Measurements from ENCODE around the gene DCT. TPM values are rescaled to one million over a fixed set of nuclear protein-coding genes. Genes with fewer than 3 reads are reported as not detected.
"Not testable (repeated sequence)": the region's sequence is repeated elsewhere in the genome, so short reads cannot be mapped to it uniquely, and the experiment has no call there.

The DCT gene
- total RNA-seq, 1 experiment from 2014 or later, result not detected

DNA sequence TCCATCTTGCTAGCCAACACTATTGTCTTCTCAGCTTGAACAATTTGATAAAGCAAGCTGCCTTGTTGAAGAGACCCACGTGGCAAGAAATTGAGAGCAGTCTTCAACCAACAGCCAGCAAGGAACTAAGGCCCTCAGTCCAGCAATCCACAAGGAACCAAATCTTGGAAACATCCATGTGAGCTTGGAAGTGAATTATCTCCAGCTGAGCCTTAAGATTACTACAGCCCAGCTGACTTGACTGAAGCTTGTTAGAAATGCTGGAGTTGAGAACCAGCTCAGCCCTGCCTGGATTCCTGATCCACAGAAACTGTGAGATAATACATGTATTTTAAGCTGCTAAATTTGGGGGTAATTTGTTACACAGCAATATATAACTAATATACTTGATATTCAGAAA lies 26.2 kb upstream of the DCT start:
- no TSS peak for BruUV-seq (replicated peaks)
- H3K36me3 ChIP-seq (ENCODE audit: low read depth, low read length), result no peaks in the 10 kb centered on the region

DNA sequence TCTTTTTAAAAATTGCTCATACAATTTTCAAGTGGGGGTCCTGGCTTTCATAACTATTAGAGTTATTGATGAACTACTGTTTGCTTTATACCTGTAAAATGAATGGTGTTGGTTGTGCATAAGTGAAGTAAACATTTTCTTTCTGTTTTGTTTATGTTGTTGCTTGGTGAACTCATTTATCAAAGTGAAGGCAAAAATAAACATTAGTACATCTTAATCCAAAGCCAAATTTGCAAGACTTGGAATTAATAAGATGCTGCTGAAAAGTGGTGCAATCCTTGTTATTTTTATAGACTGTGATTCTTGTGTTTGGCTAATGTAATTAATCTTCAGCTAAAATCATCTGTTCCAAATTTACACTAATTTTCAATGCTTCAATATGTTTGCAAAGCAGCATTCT lies 24.4 kb upstream of the DCT start:
- no TSS peak for BruUV-seq (replicated peaks)
- intact Hi-C loops (cut with micrococcal nuclease), result no loop called here
- TF ChIP-seq EZH2phosphoT487 (IDR thresholded peaks at IDR 0.05; ENCODE audit: borderline replicate concordance, low read length) (no peak), EZH2 (IDR thresholded peaks at IDR 0.05; ENCODE audit: low read length, unreplicated experiment) (no peak)
- TF ChIP-seq, protein P1, sequence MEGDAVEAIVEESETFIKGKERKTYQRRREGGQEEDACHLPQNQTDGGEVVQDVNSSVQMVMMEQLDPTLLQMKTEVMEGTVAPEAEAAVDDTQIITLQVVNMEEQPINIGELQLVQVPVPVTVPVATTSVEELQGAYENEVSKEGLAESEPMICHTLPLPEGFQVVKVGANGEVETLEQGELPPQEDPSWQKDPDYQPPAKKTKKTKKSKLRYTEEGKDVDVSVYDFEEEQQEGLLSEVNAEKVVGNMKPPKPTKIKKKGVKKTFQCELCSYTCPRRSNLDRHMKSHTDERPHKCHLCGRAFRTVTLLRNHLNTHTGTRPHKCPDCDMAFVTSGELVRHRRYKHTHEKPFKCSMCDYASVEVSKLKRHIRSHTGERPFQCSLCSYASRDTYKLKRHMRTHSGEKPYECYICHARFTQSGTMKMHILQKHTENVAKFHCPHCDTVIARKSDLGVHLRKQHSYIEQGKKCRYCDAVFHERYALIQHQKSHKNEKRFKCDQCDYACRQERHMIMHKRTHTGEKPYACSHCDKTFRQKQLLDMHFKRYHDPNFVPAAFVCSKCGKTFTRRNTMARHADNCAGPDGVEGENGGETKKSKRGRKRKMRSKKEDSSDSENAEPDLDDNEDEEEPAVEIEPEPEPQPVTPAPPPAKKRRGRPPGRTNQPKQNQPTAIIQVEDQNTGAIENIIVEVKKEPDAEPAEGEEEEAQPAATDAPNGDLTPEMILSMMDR (conservative IDR thresholded peaks at IDR 0.05; ENCODE audit: low read depth, low read length), result no peak
- Histone ChIP-seq H3K9me2 (replicated peaks; ENCODE audit: low read length) (no peaks in the 10 kb centered on the region), H3K9me3 (ENCODE audit: low read length) (no peaks in the 10 kb centered on the region), H3K4me3 (ENCODE audit: low read length) (no peak overlapping the region), H3K36me3 (ENCODE audit: low read depth, low read length) (no peaks in the 10 kb centered on the region), H4K20me1 (ENCODE audit: low read length) (no peaks in the 10 kb centered on the region), H3K27me3 (ENCODE audit: low read length) (peaks cover 12% of the 10 kb centered on the region), H3K9ac (ENCODE audit: low read length) (no peak overlapping the region), H2AFZ (ENCODE audit: low read length) (no peak overlapping the region), H3K27ac (ENCODE audit: low read length) (no peak overlapping the region), H3K79me2 (ENCODE audit: low read length) (no peaks in the 10 kb centered on the region), H3F3A (ENCODE audit: low read length, unreplicated experiment) (no peaks in the 10 kb centered on the region), H3K4me1 (ENCODE audit: insufficient read depth, low read length) (no peaks in the 10 kb centered on the region), H3K4me2 (ENCODE audit: low read length) (no peak overlapping the region)
- POLR2A ChIA-PET (ENCODE audit: unreplicated experiment), result no interaction called here
- ATAC-seq (no peak), DNase-seq (no peak)
- CTCF ChIA-PET, result no interaction called here

More for the DNA sequence above, 26.2 kb upstream of the DCT start:
- ATAC-seq, result no peak
- no peak overlapping the region for H3K9ac ChIP-seq (ENCODE audit: low read length)
- H3F3A ChIP-seq (ENCODE audit: low read length, unreplicated experiment), result no peaks in the 10 kb centered on the region
- ChIA-PET POLR2A (ENCODE audit: unreplicated experiment) (no interaction called here), CTCF (no interaction called here)
- intact Hi-C loops (cut with micrococcal nuclease), result no loop called here
- no peaks in the 10 kb centered on the region for H3K9me2 ChIP-seq (replicated peaks; ENCODE audit: low read length)
- no peaks in the 10 kb centered on the region for H3K9me3 ChIP-seq (ENCODE audit: low read length)
- DNase-seq, result no peak
- H2AFZ ChIP-seq (ENCODE audit: low read length), result no peak overlapping the region
- no peaks in the 10 kb centered on the region for H3K79me2 ChIP-seq (ENCODE audit: low read length)
- H4K20me1 ChIP-seq (ENCODE audit: low read length), result no peaks in the 10 kb centered on the region
- no peak overlapping the region for H3K27ac ChIP-seq (ENCODE audit: low read length)
- no peak overlapping the region for H3K4me3 ChIP-seq (ENCODE audit: low read length)
- no peak overlapping the region for H3K4me2 ChIP-seq (ENCODE audit: low read length)
- H3K27me3 ChIP-seq (ENCODE audit: low read length), result peaks cover 12% of the 10 kb centered on the region
- TF ChIP-seq EZH2 (IDR thresholded peaks at IDR 0.05; ENCODE audit: low read length, unreplicated experiment), result no peak
- TF ChIP-seq, protein P1 (conservative IDR thresholded peaks at IDR 0.05; ENCODE audit: low read depth, low read length), result no peak
- TF ChIP-seq EZH2phosphoT487 (IDR thresholded peaks at IDR 0.05; ENCODE audit: borderline replicate concordance, low read length), result no peak
- H3K4me1 ChIP-seq (ENCODE audit: insufficient read depth, low read length), result no peaks in the 10 kb centered on the region

DNA sequence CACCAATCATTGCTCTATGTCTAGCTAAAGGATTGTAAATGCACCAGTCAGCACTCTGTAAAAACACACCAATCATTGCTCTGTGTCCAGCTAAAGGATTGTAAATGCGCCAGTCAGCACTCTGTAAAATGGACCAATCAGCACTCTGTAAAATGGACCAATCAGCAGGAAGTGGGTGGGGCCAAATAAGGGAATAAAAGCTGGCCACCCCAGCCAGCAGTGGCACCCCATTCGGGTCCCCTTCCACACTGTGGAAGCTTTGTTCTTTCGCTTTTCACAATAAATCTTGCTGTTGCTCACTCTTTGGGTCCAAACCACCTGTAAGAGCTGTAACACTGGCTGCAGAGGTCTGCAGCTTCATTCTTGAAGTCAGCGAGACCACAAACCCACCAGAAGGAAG lies 19.3 kb upstream of the DCT start:
- H3K27me3 ChIP-seq (ENCODE audit: low read length); H3K36me3 ChIP-seq (ENCODE audit: low read depth, low read length); H3K9me2 ChIP-seq (replicated peaks; ENCODE audit: low read length); DNase-seq; H3K27ac ChIP-seq (ENCODE audit: low read length); H3K4me3 ChIP-seq (ENCODE audit: low read length); H3K79me2 ChIP-seq (ENCODE audit: low read length); H3F3A ChIP-seq (ENCODE audit: low read length, unreplicated experiment); H3K9me3 ChIP-seq (ENCODE audit: low read length); H4K20me1 ChIP-seq (ENCODE audit: low read length); POLR2A ChIA-PET (ENCODE audit: unreplicated experiment); ATAC-seq; CTCF ChIA-PET; H3K4me2 ChIP-seq (ENCODE audit: low read length); H3K9ac ChIP-seq (ENCODE audit: low read length); H2AFZ ChIP-seq (ENCODE audit: low read length); H3K4me1 ChIP-seq (ENCODE audit: insufficient read depth, low read length); intact Hi-C loops (cut with micrococcal nuclease); BruUV-seq (replicated peaks): not testable (repeated sequence)
